ENCODE results near the gene SLC9A9. TPM values are rescaled to one million over a fixed set of nuclear protein-coding genes. Genes with fewer than 3 reads are reported as not detected.

SLC9A9 gene
- total RNA-seq, 2 donors from 2014 or later = 1.3 to 3.7 TPM

DNA sequence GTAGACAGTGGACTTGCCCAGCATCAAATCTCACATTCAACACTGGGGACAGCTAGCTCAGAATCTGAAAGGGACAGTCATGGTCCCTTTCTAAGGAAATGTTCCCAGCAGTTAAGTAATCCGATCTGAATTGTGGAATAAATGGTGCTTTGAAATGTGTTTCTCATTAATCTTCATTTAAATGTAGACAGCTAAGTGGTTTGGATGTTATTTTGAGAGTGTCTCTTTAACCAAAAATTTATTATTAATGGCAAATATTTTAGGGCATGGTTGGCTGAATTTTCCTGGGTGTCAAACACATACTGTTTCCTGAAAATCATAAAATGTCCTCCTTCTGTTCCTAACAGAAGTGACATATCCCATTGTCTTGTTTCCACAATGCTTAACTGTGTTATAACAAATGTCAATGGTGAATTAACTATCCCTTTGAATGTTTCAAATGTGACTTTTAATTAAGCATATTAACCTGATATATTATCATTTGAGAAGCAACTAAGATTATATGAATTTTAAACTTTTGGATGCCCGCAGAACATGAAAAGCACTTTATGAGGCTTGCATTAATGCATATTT is 517.9 kb downstream of the SLC9A9 start:
- Mint-ChIP-seq H3K27ac (no peak overlapping the region), H3K36me3 (ENCODE audit: low read depth) (no peaks in the 10 kb centered on the region), H3K4me1 (peaks cover 4% of the 10 kb centered on the region), H3K4me3 (no peak overlapping the region), H3K27me3 (ENCODE audit: insufficient read depth) (no peaks in the 10 kb centered on the region), H3K9me3 (peaks cover 3% of the 10 kb centered on the region)
- TF ChIP-seq, protein P1, sequence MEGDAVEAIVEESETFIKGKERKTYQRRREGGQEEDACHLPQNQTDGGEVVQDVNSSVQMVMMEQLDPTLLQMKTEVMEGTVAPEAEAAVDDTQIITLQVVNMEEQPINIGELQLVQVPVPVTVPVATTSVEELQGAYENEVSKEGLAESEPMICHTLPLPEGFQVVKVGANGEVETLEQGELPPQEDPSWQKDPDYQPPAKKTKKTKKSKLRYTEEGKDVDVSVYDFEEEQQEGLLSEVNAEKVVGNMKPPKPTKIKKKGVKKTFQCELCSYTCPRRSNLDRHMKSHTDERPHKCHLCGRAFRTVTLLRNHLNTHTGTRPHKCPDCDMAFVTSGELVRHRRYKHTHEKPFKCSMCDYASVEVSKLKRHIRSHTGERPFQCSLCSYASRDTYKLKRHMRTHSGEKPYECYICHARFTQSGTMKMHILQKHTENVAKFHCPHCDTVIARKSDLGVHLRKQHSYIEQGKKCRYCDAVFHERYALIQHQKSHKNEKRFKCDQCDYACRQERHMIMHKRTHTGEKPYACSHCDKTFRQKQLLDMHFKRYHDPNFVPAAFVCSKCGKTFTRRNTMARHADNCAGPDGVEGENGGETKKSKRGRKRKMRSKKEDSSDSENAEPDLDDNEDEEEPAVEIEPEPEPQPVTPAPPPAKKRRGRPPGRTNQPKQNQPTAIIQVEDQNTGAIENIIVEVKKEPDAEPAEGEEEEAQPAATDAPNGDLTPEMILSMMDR (conservative IDR thresholded peaks at IDR 0.05) = no peak
- H3K9me3 ChIP-seq (ENCODE audit: control insufficient read depth, low read length) = no peaks in the 10 kb centered on the region
- no peak overlapping the region for H3K4me3 ChIP-seq (ENCODE audit: low read length)
- WGBS, 2 experiments (ENCODE audit: insufficient coverage in 1 of 2, insufficient read length in 1 of 2) = 85 to 100% methylated on average over 1 to 2 of the region's 2 CpGs
- H3K27me3 ChIP-seq (ENCODE audit: control insufficient read depth, insufficient read depth, low read length, poor library complexity, severe bottlenecking) = no peaks in the 10 kb centered on the region
- no peaks in the 10 kb centered on the region for H3K36me3 ChIP-seq (ENCODE audit: control insufficient read depth, insufficient read depth, low read length)
- DNase-seq = no peak
- H3K27ac ChIP-seq (ENCODE audit: low read depth, low read length) = peak overlapping the region; percentile 14
- H3K4me1 ChIP-seq (ENCODE audit: control insufficient read depth, insufficient read depth, low read length) = no peaks in the 10 kb centered on the region
- no peak overlapping the region for H3K9ac ChIP-seq (ENCODE audit: extremely low read depth, low read length, poor library complexity, severe bottlenecking)

DNA sequence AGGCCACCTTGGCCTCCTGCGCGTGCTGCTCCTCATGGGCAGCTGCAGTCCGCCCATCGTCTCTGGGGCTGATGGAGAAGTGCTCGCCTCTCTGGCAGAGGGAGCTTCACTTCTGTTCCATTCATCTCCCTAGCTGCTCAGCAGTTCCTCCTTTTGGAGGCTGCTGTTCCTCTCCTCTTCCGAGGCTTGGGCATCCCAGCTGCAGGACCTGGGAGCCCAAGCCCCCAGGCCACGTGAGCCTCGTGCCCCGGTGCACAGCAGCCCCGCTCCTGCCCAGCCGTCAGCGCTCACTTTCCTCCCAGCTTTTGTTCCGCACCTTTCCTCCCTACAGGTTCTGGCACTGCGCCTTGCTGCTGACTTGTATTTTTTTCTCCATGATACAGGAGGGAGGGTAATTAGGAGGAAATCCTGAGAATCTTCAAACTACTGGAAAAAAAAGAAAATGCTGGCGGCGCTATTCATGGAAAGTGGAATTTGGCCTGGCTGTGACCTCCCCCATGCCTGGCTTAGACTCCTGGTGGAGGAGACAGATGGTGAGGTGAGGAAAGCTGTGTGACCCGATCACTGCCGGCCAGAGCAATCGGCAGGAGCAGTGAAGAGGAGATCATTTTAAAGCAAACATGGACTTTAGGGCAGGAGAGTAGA is 518.6 kb downstream of the SLC9A9 start:
- H3K4me3 Mint-ChIP-seq = no peak overlapping the region
- WGBS, 2 experiments (ENCODE audit: insufficient coverage in 1 of 2, insufficient read length in 1 of 2) = 91 to 98% methylated on average over 4 to 19 of the region's 19 CpGs
- no peak for DNase-seq

DNA sequence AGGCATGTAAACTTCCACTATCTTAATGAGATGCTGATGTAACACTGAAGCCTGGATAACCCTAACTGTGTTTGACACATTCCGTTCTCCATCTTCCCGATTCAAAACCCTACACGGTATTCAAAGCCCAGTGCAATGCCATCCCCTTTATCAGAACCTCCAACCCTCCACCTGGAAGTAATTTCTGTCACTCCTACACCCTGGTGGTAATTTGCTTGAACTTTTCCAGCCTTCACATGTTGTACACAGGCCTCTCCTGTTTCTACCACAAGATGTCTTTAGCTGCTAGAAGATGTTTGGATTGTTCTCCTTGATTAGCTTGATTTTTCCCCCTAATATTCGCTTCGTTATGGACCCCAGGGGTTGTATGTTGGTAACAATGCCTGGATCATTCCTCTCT is 519.8 kb downstream of the SLC9A9 start:
- H3K4me3 Mint-ChIP-seq = no peak overlapping the region
- H3K36me3 Mint-ChIP-seq (ENCODE audit: low read depth) = no peaks in the 10 kb centered on the region
- Histone ChIP-seq H3K9me3 (ENCODE audit: control insufficient read depth, low read length) (no peaks in the 10 kb centered on the region), H3K27ac (ENCODE audit: low read depth, low read length) (no peak overlapping the region), H3K4me3 (ENCODE audit: low read length) (no peak overlapping the region), H3K4me1 (ENCODE audit: control insufficient read depth, insufficient read depth, low read length) (no peaks in the 10 kb centered on the region), H3K9ac (ENCODE audit: extremely low read depth, low read length, poor library complexity, severe bottlenecking) (no peak overlapping the region), H3K27me3 (ENCODE audit: control insufficient read depth, insufficient read depth, low read length, poor library complexity, severe bottlenecking) (no peaks in the 10 kb centered on the region), H3K36me3 (ENCODE audit: control insufficient read depth, insufficient read depth, low read length) (no peaks in the 10 kb centered on the region)
- no peak overlapping the region for H3K27ac Mint-ChIP-seq
- DNase-seq = no peak
- peaks cover 4% of the 10 kb centered on the region for H3K4me1 Mint-ChIP-seq
- 86 to 93% methylated on average over 3 to 5 of the region's 5 CpGs for WGBS, 2 experiments (ENCODE audit: insufficient coverage in 1 of 2, insufficient read length in 1 of 2)
- TF ChIP-seq, protein P1 (conservative IDR thresholded peaks at IDR 0.05) = peak; percentile 45
- H3K27me3 Mint-ChIP-seq (ENCODE audit: insufficient read depth) = no peaks in the 10 kb centered on the region
- H3K9me3 Mint-ChIP-seq = no peaks in the 10 kb centered on the region

More for the DNA sequence above, 518.6 kb downstream of the SLC9A9 start:
- H3K4me1 Mint-ChIP-seq = peaks cover 4% of the 10 kb centered on the region
- no peaks in the 10 kb centered on the region for H3K36me3 ChIP-seq (ENCODE audit: control insufficient read depth, insufficient read depth, low read length)
- H3K27me3 Mint-ChIP-seq (ENCODE audit: insufficient read depth) = no peaks in the 10 kb centered on the region
- H3K36me3 Mint-ChIP-seq (ENCODE audit: low read depth) = no peaks in the 10 kb centered on the region
- TF ChIP-seq, protein P1 (conservative IDR thresholded peaks at IDR 0.05) = no peak
- no peaks in the 10 kb centered on the region for H3K9me3 Mint-ChIP-seq
- no peak overlapping the region for H3K4me3 ChIP-seq (ENCODE audit: low read length)
- H3K9ac ChIP-seq (ENCODE audit: extremely low read depth, low read length, poor library complexity, severe bottlenecking) = no peak overlapping the region
- no peaks in the 10 kb centered on the region for H3K9me3 ChIP-seq (ENCODE audit: control insufficient read depth, low read length)
- no peaks in the 10 kb centered on the region for H3K4me1 ChIP-seq (ENCODE audit: control insufficient read depth, insufficient read depth, low read length)
- no peaks in the 10 kb centered on the region for H3K27me3 ChIP-seq (ENCODE audit: control insufficient read depth, insufficient read depth, low read length, poor library complexity, severe bottlenecking)
- H3K27ac ChIP-seq (ENCODE audit: low read depth, low read length) = peak overlapping the region; percentile 14
- no peak overlapping the region for H3K27ac Mint-ChIP-seq
